Esophagus muscularis mucosa (tissue), 3 donors: Measurements from ENCODE around the gene KIN.

Experiments used
- POLR2A ChIP-seq: fragments of 450-650 bp; IDR thresholded peaks from one replicate; pipeline ENCODE4 v1.6.1; 2017; ENCODE audit warnings: antibody characterized with exemption, moderate library complexity, mild to moderate bottlenecking, low read depth
- POLR2AphosphoS5 ChIP-seq, 2 donors: sonication (generic); formaldehyde crosslinking; IDR thresholded peaks; one replicate each; pipeline ENCODE4 v1.6.1; 2017; ENCODE audit warnings: antibody characterized with exemption in 2 of 2
- TF ChIP-seq, protein P1 (sequence below), 3 experiments: fragments of 200-600 bp in 2 of 3; fragments of 450-650 bp in 1 of 3; sonication (generic) in 2 of 3; IDR thresholded peaks; one replicate each; pipeline ENCODE4 v1.5.1; 2017 to 2019; ENCODE audit warnings: antibody characterized with exemption in 3 of 3, mild to moderate bottlenecking in 2 of 3, moderate library complexity in 1 of 3

GRCh38 chr10:7776777-7777176 is 11.0 kb downstream of the KIN start:
- TF ChIP-seq POLR2AphosphoS5 (IDR thresholded peaks at IDR 0.05) (no peak), POLR2A (no peak)
- TF ChIP-seq, protein P1, sequence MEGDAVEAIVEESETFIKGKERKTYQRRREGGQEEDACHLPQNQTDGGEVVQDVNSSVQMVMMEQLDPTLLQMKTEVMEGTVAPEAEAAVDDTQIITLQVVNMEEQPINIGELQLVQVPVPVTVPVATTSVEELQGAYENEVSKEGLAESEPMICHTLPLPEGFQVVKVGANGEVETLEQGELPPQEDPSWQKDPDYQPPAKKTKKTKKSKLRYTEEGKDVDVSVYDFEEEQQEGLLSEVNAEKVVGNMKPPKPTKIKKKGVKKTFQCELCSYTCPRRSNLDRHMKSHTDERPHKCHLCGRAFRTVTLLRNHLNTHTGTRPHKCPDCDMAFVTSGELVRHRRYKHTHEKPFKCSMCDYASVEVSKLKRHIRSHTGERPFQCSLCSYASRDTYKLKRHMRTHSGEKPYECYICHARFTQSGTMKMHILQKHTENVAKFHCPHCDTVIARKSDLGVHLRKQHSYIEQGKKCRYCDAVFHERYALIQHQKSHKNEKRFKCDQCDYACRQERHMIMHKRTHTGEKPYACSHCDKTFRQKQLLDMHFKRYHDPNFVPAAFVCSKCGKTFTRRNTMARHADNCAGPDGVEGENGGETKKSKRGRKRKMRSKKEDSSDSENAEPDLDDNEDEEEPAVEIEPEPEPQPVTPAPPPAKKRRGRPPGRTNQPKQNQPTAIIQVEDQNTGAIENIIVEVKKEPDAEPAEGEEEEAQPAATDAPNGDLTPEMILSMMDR (IDR thresholded peaks at IDR 0.05): no peak
